PC-3 (cell line): ENCODE results near the gene SLC25A23. TPM values are rescaled to one million over a fixed set of nuclear protein-coding genes. Genes with fewer than 3 reads are reported as not detected.

ENCODE experiments used
- ATAC-seq: fragments of 200-7000 bp; cut with Tn5 transposase; 2 replicates; pipeline ENCODE4 v1.9.1; 2020; ENCODE audit warnings: mild to moderate bottlenecking, moderate library complexity
- BruUV-seq: library from RNA; stranded (reverse); fragments of 400-500 nt; replicated peaks from 2 replicates; lab custom pipeline; 2021; lab: Mats Ljungman, UMichigan
- CTCF ChIA-PET: fragments of 300-600 bp; sonication (Branson Sonifier 250); formaldehyde crosslinking; loops from one replicate; lab custom pipeline; 2022; ENCODE audit warnings: antibody characterized with exemption; lab: Charles Lee
- POLR2A ChIA-PET: fragments of 300-600 bp; sonication (Branson Sonifier 250); formaldehyde crosslinking; loops from one replicate; lab custom pipeline; 2022; ENCODE audit warnings: antibody characterized with exemption; ENCODE audit not compliant: unreplicated experiment; lab: Charles Lee
- DNase-seq: peaks from one replicate; pipeline ENCODE4 v3.0.0-alpha.2; 2015
- H2AFZ ChIP-seq: fragments of 300-600 bp; sonication (generic); 2 replicates; pipeline ENCODE4 v1.6.0; 2016; ENCODE audit warnings: antibody characterized with exemption, low read length
- H3F3A ChIP-seq: fragments of 300-600 bp; sonication (generic); one replicate; pipeline ENCODE4 v1.6.0; 2017; ENCODE audit warnings: antibody characterized with exemption, low read length, control low read depth, mild to moderate bottlenecking; ENCODE audit not compliant: unreplicated experiment
- H3K27ac ChIP-seq: fragments of 300-600 bp; sonication (generic); 2 replicates; pipeline ENCODE4 v1.5.1; 2016; ENCODE audit warnings: mild to moderate bottlenecking, low read length
- H3K27me3 ChIP-seq: fragments of 300-600 bp; sonication (generic); 2 replicates; pipeline ENCODE4 v1.6.1; 2016; ENCODE audit warnings: low read length, mixed read lengths
- H3K36me3 ChIP-seq: fragments of 300-600 bp; sonication (generic); 2 replicates; pipeline ENCODE4 v1.6.1; 2016; ENCODE audit warnings: low read depth, mixed run types, low read length, mixed read lengths
- H3K4me1 ChIP-seq: fragments of 300-600 bp; sonication (generic); 2 replicates; pipeline ENCODE4 v1.5.1; 2016; ENCODE audit warnings: low read length; ENCODE audit not compliant: insufficient read depth
- H3K4me2 ChIP-seq: fragments of 300-600 bp; sonication (generic); 2 replicates; pipeline ENCODE4 v1.6.0; 2016; ENCODE audit warnings: low read length
- H3K4me3 ChIP-seq: fragments of 300-600 bp; sonication (generic); 2 replicates; pipeline ENCODE4 v1.5.1; 2016; ENCODE audit warnings: mild to moderate bottlenecking, low read length, mixed read lengths
- H3K79me2 ChIP-seq: fragments of 300-600 bp; sonication (generic); 2 replicates; pipeline ENCODE4 v1.6.1; 2017; ENCODE audit warnings: low read length, mixed read lengths
- H3K9ac ChIP-seq: fragments of 300-600 bp; sonication (generic); 2 replicates; pipeline ENCODE4 v1.6.0; 2016; ENCODE audit warnings: mild to moderate bottlenecking, low read length
- H3K9me2 ChIP-seq: fragments of 300-600 bp; sonication (generic); replicated peaks from 2 replicates; pipeline ENCODE4 v1.6.1; 2016; ENCODE audit warnings: mixed run types, low read length, mixed read lengths
- H3K9me3 ChIP-seq: fragments of 300-600 bp; sonication (generic); 2 replicates; pipeline ENCODE4 v1.6.1; 2016; ENCODE audit warnings: low read length, mixed read lengths
- H4K20me1 ChIP-seq: fragments of 300-600 bp; sonication (generic); 2 replicates; pipeline ENCODE4 v1.6.1; 2016; ENCODE audit warnings: low read length, mixed read lengths
- CTCF ChIP-seq: fragments of 300-600 bp; sonication (generic); conservative IDR thresholded peaks from 2 replicates; pipeline ENCODE4 v1.5.1; 2017; ENCODE audit warnings: antibody characterized with exemption, low read depth, mild to moderate bottlenecking, low read length
- EZH2 ChIP-seq: fragments of 300-600 bp; sonication (generic); IDR thresholded peaks from one replicate; pipeline ENCODE4 v1.6.1; 2017; ENCODE audit warnings: antibody characterized with exemption, mild to moderate bottlenecking, low read length; ENCODE audit not compliant: unreplicated experiment
- EZH2phosphoT487 ChIP-seq: fragments of 300-600 bp; sonication (generic); IDR thresholded peaks from 2 replicates; pipeline ENCODE4 v1.6.1; 2018; ENCODE audit warnings: mild to moderate bottlenecking, antibody characterized with exemption, low read length, borderline replicate concordance
- intact Hi-C: fragments of 100-400 bp; cut with micrococcal nuclease; formaldehyde crosslinking; loops from 2 replicates; pipeline ENCODE4 v1.9.0; 2023
- total RNA-seq: library from RNA; depleted of rRNA; stranded (reverse); fragments of >200 nt; gene quantifications from 2 replicates; pipeline ENCODE4 v1.2.3, GENCODE V29; 2014

The SLC25A23 gene
- total RNA-seq, 1 experiment from 2014 or later, result 61.4 TPM

- H3K9me2 ChIP-seq, result no peaks in the 10 kb centered on the region
- peak; percentile 29 for DNase-seq
- CTCF ChIA-PET, result no interaction called here
- H3K9me3 ChIP-seq, result no peaks in the 10 kb centered on the region
- H3K27ac ChIP-seq, result no peak overlapping the region
- BruUV-seq, result no TSS peak
- H3K79me2 ChIP-seq, result peaks cover 41% of the 10 kb centered on the region
- no peaks in the 10 kb centered on the region for H3K27me3 ChIP-seq
- intact Hi-C loops, result no loop called here
- no peak overlapping the region for H3K4me2 ChIP-seq
- no peaks in the 10 kb centered on the region for H3F3A ChIP-seq
- POLR2A ChIA-PET, result no interaction called here
- H2AFZ ChIP-seq, result no peak overlapping the region
- no peak overlapping the region for H3K4me3 ChIP-seq
- H3K36me3 ChIP-seq, result peaks cover 89% of the 10 kb centered on the region
- no peak overlapping the region for H3K9ac ChIP-seq
- peak; percentile 64 for ATAC-seq
- TF ChIP-seq EZH2 (no peak), CTCF (peak; percentile 59)
- H3K4me1 ChIP-seq, result peaks cover 7% of the 10 kb centered on the region; the same call in 1 of the 2 replicates
- peaks cover 50% of the 10 kb centered on the region for H4K20me1 ChIP-seq
These were observed 41.7 kb downstream of the SLC25A23 start for GRCh38 chr19:6417713-6418561.

GRCh38 chr19:6416658-6417405, 42.8 kb downstream of the SLC25A23 start:
- H2AFZ ChIP-seq, result no peak overlapping the region
- H3K79me2 ChIP-seq, result peaks cover 30% of the 10 kb centered on the region
- POLR2A ChIA-PET, result no interaction called here
- intact Hi-C loops, result no loop called here
- ATAC-seq (no peak), DNase-seq (no peak)
- H3K36me3 ChIP-seq, result peaks cover 81% of the 10 kb centered on the region
- no peaks in the 10 kb centered on the region for H3K9me3 ChIP-seq
- H3K9ac ChIP-seq, result no peak overlapping the region
- H3K4me2 ChIP-seq, result no peak overlapping the region
- TF ChIP-seq CTCF (no peak), EZH2phosphoT487 (no peak), EZH2 (no peak)
- H3K4me3 ChIP-seq, result no peak overlapping the region
- no TSS peak for BruUV-seq
- no peak overlapping the region for H3K27ac ChIP-seq
- no peaks in the 10 kb centered on the region for H3F3A ChIP-seq
- H3K9me2 ChIP-seq, result no peaks in the 10 kb centered on the region
- peaks cover 43% of the 10 kb centered on the region for H4K20me1 ChIP-seq
- CTCF ChIA-PET, result no interaction called here
- H3K27me3 ChIP-seq, result no peaks in the 10 kb centered on the region
- H3K4me1 ChIP-seq, result no peaks in the 10 kb centered on the region
